GM19452 (cell line): ENCODE results near the gene MAD2L1.
"Not testable (repeated sequence)": the region's sequence is repeated elsewhere in the genome, so short reads cannot be mapped to it uniquely, and the experiment has no call there.

Source experiments
- ATAC-seq: cut with Tn5 transposase; IDR thresholded peaks from one replicate; pipeline ENCODE4 v1.9.1; 2021; ENCODE audit not compliant: unreplicated experiment

MAD2L1 gene

DNA sequence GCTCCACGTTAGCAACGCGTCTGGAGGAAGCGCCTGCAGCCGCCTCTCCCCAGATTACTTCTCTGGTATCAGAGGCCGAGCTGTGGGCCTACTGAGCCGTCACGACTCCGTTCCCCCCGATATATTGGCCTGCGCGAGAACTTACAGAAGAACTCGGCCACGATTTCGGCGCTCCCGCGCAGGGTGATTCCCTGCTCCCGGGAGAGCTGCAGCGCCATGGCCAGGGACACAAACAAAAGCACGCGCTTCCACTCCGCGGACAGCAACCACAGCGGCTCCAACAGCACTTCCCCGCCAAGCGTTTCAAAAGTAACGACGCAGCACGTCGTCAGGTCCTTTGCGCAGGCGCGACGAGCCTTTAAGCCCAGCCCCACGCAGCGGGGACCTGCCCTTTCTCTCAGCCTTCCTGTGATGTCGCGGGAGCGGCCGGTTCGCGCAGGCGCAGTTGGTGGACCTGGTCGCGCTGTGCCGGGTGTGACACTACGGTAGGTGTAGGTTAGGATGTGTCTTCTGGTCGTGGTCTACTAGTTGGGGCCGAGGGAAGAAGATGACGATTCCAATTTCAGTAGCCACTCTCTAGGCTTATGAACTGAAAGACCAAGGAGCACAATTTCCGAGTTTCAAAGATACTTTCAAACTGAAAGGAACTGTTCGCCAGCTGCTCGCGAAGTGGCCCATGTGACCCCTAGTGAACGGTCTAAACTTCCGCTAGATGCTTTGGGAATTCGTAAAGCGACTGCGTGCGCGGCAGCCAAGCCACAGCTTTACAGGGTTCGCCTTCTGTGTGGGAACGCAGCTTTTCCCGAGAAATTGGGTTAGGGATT lies at the start of gene MAD2L1:
Gene MAD2L1 (minus strand): TSS at position 332 of the 824 bp plus-strand sequence. CDS start 114 bp downstream, at position 218.
- ATAC-seq = peak; percentile 89

DNA sequence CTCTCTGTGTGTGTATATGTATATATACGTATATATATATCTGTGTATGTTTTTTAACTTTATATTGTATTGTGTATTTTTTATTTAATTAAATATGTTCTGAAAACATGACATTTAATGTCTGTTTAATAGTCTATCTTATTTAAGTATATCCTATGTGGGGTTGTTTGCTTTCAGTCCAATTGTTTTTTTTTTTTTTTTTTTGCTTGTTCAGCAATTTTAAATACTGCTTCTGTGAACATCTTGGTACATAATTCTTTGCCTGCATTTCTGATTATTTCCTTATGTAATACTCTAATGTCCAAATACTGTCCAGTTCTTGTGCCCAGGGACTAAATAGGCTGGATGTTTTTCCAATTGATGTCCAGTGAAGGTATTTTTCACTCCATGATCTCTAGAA lies 45.1 kb upstream of the MAD2L1 start:
- ATAC-seq = no peak

DNA sequence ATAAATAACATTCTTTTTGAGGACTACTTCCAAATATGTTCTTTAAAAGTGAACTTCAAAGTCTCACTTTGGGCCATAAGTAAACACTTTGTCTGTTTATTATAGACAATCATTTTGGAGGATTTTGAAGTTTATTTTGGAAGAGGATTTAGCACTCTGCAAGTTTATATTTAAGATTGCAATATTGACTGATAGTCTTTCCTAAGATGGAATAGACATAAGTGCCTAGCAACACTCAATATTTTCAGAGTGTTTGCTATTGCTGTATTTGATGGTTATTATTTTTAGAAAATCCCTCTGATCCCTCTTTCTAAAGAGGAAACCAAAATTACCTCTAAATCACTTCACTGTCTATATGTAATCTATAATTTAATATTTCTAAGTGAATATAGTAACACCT lies 42.8 kb upstream of the MAD2L1 start:
- ATAC-seq = no peak

- peak; percentile 79 for ATAC-seq
Observed at GRCh38 chr4:120105472-120105871, 38.8 kb upstream of the MAD2L1 start.

- ATAC-seq = no peak
Observed at GRCh38 chr4:120096508-120097297, 30.1 kb upstream of the MAD2L1 start.

DNA sequence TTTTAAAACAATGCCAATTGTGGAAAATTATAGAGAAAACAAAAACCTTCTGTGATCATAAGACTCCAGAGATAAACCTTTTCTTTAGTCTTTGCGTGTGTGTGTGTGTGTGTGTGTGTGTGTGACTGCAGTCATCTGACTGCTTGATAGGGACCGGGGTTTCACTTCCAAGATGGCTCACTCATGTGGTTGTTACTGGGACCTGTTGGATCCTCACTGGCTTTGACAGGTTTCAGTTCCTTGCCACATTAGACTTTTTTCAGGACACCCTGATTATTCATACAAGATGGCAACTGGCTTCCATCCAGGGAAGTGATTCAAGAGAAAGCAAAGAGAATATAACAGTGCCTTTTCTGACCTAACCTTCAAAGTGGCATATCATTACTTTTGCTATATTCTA lies 21.9 kb upstream of the MAD2L1 start:
- ATAC-seq = no peak

DNA sequence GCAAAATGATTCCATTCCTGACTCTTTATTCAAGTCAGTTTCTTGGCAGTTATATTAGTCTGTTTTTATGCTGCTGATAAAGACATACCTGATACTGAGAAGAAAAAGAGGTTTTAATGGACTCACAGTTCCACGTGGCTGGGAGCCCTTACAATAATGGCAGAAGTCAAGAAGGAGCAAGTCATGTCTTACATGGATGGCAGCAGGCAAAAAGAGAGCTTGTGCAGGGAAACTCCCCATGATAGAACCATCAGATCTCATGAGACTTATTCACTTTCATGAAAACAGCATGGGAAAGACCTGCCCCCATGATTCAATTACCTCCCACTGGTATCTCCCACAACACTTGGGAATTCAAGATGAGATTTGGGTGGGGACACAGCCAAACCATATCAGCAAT lies 21.4 kb upstream of the MAD2L1 start:
- ATAC-seq = not testable (repeated sequence)

DNA sequence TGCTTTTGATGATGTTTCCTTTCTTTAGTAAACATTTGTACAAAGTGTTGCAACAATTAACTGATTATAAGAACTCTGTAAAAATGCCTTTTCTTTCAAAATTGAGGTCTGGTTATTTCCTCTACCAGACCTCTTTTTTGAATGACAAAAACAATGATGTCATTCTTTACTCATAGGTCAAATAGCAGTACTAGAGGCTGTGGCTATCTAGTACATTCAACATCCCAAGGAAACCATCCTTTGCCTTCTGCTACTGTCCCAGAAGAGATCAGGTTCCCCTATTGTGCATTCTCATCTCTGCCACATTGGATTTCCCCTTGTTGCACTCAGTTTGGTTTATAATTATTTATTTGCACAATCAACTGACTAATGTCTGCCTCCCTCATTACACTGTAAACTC lies 19.1 kb upstream of the MAD2L1 start:
- no peak for ATAC-seq

DNA sequence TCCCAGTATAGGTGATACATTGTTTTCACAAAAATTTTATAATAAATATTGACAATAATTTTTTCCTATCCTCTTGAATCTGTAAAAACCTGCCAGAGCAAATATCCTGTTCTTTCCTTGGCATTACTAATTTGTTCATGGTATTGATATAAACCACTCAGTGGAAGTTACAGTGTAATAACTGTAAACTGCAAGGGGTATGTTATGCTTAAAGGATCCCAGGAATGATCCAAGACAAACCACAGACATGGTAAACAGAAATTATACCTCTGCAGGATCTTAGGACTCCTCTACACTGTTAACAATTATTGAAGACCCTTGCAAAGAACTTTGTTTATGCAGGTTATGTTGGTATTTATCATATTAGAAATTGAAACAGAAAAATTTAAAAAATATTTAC lies 17.7 kb upstream of the MAD2L1 start:
- no peak for ATAC-seq

DNA sequence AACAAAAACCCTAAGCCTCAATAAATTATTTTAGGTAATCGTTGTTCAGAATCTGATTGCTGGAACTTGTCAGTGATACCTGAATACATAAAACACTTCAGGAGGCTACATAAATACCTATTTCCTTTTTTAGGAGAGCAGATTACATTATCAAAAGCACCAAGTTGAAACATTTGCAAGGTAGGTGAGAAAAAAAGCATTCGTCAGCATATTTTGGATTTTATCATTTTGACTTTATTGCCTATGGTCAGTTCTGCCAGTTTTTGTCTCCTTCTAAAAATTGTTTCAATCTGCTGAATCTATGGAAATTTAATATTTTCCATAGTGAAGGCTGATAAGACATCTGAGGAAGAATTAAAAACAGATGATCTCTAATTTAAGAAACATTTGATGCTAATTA lies 16.5 kb upstream of the MAD2L1 start:
- no peak for ATAC-seq

DNA sequence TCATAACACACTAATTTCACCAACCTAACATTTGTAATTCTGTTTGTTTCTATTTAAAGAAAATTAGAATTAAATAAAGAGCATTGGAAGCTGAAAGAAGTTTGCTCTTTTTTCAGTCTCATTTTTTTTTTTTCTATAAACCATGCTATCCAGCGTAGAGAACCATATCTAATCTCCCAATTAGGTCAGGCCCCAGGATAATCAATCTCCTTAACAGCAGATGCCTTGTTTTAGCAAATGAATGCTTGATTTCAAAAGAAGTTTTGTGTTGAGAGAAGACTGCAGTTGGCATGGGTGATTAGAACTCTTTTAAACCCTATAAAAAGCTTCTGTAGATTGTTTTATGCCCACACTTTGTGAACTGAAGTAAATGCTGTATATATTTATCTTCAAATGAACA lies 15.6 kb upstream of the MAD2L1 start:
- no peak for ATAC-seq

- ATAC-seq = no peak
Observed at GRCh38 chr4:120081726-120082125, 15.1 kb upstream of the MAD2L1 start.

- no peak for ATAC-seq
Observed at GRCh38 chr4:120080533-120080932, 13.9 kb upstream of the MAD2L1 start.

- no peak for ATAC-seq
Observed at GRCh38 chr4:120079839-120080520, 13.3 kb upstream of the MAD2L1 start.

DNA sequence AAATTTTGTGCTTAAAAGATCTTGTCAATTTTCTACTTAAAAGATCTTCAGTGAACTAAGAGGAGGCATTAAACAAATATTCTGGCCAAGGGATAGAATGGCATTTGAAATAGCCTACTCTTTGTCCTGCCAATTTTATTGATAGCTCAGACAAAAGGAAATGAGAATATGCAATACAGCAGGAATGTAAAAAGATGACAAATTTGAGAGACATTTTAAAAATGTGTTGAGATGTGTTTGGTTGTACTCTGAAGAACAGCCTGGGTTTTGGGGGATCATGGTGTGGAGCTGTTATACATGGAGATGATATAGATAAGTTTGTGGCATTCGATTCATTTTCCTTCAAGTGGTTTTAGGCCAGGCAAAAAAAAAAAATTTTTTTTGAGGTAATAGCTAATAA lies 11.6 kb upstream of the MAD2L1 start:
- no peak for ATAC-seq

- ATAC-seq = no peak
Observed at GRCh38 chr4:120071192-120071795, 4.6 kb upstream of the MAD2L1 start.

- no peak for ATAC-seq
Observed at GRCh38 chr4:120070196-120070595, 3.5 kb upstream of the MAD2L1 start.

DNA sequence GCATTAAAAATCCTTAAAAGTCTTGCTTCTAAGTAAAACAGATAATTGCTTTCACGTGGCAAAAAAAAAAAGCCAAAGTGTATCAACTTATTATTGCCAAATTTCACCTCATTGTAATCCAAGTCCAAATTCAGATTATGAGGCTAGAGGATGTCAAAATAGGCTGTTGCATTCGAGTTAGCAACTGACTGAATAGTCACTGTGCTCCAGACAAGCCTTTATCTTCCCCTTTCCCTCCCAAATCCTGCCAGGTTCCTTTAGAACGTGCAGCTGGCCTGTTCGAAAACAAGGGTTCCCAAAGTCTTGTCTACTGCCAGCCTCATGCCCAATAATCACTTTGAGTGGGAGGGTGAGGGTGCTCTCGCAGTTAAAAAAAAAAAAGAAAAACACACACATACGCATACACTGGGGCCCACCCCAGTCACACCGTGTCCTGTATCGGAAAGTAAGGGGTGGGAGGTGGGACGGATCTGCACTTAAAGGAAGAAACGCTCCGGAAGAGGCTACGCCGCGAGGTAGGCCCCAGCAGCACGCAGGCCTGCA lies 603 bp downstream of the MAD2L1 start:
- no peak for ATAC-seq

- no peak for ATAC-seq
Observed at GRCh38 chr4:120064887-120065286, 1.8 kb downstream of the MAD2L1 start.

GRCh38 chr4:120063711-120064110 lies 2.9 kb downstream of the MAD2L1 start:
- ATAC-seq = not testable (repeated sequence)

GRCh38 chr4:120062663-120063195 lies 3.9 kb downstream of the MAD2L1 start:
- ATAC-seq = no peak
